Fibroblast of mammary gland (primary cell): ENCODE measurements around the gene OR13D1.
A peak's percentile ranks its signal among the peaks of the same experiment; 100 is the strongest.

Source experiments
- DNase-seq: peaks from one replicate; pipeline ENCODE4 v3.0.0-alpha.2; 2010; ENCODE audit warnings: low read depth
- H3K4me3 ChIP-seq: 2 replicates; pipeline ENCODE4 v1.5.1; 2011; ENCODE audit warnings: low read depth, mild to moderate bottlenecking, low read length, moderate library complexity; ENCODE audit not compliant: control insufficient read depth
- TF ChIP-seq, protein P1 (sequence below): conservative IDR thresholded peaks from 2 replicates; pipeline ENCODE4 v1.5.1; 2011; ENCODE audit warnings: low read depth, low read length, inconsistent platforms; ENCODE audit not compliant: control insufficient read depth, insufficient read depth

OR13D1 gene

DNA sequence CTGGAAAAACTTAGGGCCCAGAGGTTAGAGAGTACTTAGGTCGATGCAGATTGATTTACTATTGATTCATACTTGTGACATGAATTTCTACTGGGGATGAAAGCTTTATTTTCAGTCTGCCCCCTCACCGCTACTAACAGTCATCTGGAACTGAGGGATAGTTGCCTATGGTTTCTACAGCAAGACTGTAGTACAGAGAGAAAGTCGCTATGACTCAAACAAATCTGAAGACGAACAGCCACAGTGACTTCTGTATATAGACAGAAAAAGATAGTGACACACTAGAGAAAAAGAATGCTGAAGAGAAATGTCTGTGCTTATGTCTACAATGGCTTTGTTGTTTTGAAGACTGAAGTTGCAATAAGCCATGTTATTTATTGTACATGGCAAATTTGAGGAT, 17.3 kb downstream of the OR13D1 start:
- TF ChIP-seq, protein P1, sequence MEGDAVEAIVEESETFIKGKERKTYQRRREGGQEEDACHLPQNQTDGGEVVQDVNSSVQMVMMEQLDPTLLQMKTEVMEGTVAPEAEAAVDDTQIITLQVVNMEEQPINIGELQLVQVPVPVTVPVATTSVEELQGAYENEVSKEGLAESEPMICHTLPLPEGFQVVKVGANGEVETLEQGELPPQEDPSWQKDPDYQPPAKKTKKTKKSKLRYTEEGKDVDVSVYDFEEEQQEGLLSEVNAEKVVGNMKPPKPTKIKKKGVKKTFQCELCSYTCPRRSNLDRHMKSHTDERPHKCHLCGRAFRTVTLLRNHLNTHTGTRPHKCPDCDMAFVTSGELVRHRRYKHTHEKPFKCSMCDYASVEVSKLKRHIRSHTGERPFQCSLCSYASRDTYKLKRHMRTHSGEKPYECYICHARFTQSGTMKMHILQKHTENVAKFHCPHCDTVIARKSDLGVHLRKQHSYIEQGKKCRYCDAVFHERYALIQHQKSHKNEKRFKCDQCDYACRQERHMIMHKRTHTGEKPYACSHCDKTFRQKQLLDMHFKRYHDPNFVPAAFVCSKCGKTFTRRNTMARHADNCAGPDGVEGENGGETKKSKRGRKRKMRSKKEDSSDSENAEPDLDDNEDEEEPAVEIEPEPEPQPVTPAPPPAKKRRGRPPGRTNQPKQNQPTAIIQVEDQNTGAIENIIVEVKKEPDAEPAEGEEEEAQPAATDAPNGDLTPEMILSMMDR = no peak
- no peak overlapping the region for H3K4me3 ChIP-seq
- DNase-seq = no peak

DNA sequence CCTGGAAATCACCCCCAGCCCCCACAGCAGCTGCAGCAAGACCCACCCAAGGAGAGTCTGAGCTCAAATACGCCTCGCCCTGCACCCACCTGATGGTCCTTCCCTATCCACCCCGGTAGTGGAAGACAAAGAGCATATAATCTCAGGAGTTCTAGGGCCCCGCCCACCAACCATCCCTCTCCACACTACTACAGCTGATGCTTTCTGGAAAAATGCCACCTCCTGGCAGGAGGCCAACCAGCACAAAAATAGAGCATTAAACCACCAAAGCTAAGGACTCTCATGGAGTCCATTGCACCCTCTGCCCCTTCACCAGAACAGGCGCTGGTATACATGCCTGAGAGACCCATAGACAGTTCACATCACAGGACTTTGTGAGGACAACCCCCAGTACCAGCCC, 30.7 kb downstream of the OR13D1 start:
- H3K4me3 ChIP-seq = no peak overlapping the region
- no peak for DNase-seq
- TF ChIP-seq, protein P1 = no peak

DNA sequence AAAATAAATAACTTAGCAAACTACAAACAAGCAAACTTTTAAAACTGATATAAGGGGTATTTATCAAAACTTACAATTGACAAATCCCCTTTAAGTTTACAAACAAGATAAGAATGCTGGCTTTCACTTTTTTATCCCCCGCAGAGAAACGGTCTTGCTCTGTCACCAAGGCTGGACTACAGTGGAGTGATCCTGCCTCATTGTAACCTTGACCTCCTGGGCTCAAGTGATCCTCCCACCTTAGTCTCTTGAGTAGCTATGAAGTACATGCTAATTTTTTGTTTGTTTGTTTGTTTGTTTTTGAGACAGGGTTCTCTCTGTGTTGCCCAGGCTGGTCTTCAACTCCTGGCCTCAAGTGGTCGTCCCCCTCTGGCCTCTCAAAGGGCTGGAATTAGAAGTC, 44.1 kb downstream of the OR13D1 start:
- no peak for DNase-seq
- TF ChIP-seq, protein P1 = no peak
- H3K4me3 ChIP-seq = no peak overlapping the region

DNA sequence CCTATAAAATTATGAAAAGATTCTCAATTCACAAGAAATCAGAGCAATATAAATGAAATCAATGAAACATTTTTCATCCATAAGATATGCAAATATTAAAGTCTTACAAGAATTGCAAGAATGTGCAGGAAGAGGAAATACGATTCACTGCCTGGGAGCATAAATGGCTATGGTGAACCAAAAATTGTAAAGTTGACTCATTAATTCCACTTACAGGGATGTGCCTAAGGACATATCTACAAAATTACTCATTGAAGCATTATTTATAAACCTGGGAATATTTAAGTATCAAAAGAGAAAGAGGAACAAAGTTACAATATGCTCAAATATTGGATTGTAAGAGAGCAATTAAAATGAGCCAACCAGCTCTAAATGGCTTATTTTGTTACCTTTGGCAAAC, 46.3 kb downstream of the OR13D1 start:
- TF ChIP-seq, protein P1 = no peak
- no peak overlapping the region for H3K4me3 ChIP-seq
- DNase-seq = peak; percentile 43

DNA sequence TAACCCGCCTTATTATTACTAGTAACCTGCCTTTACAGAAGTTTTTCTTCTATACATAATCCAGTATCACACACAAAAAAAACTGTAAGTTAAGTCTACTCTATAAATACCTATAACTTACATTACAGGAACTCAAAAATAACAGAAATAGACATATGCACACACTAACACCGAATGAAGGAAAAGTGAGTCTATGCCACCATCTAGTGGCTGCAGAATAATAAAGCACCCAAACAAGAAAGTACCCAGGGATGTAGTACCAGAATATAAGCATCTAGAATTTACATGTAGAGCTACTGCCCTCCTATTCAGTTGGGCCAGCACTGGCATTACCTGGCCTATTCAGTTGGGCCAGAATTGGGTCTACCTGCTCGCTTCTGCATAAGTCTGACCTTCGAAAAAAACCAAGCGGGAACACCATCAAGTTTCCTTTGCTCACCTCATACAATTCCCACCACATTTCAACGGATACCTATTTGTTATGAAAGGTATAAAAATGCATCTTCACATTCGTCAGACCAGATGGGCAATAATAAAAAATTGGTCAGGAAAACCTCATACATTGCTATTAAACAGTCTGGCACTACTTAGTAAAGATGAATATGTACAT, 49.2 kb downstream of the OR13D1 start:
- TF ChIP-seq, protein P1 = peak; percentile 69
- DNase-seq = peak; percentile 79
- H3K4me3 ChIP-seq = no peak overlapping the region
